Fibroblast of peridontal ligament (primary cell): ENCODE data around the gene KIF3B.
"Not testable (repeated sequence)": the region's sequence is repeated elsewhere in the genome, so short reads cannot be mapped to it uniquely, and the experiment has no call there.

Experiments used
- DNase-seq: peaks from one replicate; pipeline ENCODE4 v3.0.0-alpha.2; 2010; ENCODE audit errors: extremely low read depth

KIF3B gene

DNA sequence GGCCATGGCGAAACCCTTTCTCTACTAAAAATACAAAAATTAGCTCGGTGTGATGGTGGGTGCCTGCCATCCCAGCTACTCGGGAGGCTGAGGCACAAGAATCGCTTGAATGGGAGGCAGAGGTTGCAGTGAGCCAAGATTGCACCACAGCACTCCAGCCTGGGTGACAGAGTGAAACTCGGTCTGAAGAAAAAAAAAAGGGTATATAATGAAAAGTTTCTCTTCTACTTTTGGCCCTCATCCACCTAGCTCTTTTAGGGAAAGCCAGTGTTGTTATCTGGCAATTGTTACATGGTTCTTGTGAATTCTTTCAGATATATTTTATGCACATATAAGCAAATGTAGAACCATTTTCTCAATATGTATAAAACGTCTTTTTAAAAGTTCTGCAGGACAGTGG is 19.0 kb downstream of the KIF3B start:
- peak; percentile 33 for DNase-seq

- DNase-seq: no peak
Measured at GRCh38 chr20:32296819-32297420, 19.5 kb downstream of the KIF3B start.

- DNase-seq: no peak
Measured at GRCh38 chr20:32297439-32297838, 20.0 kb downstream of the KIF3B start.

- DNase-seq: no peak
Measured at GRCh38 chr20:32300647-32301046, 23.2 kb downstream of the KIF3B start.

GRCh38 chr20:32301719-32302506 is 24.5 kb downstream of the KIF3B start:
- no peak for DNase-seq

DNA sequence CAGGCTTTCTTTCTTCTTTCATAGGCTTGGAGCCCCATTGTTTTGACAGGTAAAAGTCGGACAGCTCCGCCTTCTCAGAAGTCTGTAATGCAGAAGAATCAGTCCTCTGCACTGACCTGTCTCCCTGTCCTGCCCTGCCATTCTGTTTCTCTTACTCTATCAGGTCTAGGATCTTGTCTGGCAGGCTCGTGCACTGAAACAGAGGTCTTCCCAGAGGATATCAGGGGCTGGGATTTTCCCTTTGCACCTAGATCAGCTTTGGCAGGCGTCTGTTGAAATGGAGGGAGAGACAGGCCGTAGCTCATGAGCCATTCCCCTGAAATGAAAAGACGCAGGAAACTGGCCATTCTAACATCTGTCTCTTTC is 25.0 kb downstream of the KIF3B start:
- no peak for DNase-seq

GRCh38 chr20:32304131-32304746 is 26.8 kb downstream of the KIF3B start:
- DNase-seq: no peak

DNA sequence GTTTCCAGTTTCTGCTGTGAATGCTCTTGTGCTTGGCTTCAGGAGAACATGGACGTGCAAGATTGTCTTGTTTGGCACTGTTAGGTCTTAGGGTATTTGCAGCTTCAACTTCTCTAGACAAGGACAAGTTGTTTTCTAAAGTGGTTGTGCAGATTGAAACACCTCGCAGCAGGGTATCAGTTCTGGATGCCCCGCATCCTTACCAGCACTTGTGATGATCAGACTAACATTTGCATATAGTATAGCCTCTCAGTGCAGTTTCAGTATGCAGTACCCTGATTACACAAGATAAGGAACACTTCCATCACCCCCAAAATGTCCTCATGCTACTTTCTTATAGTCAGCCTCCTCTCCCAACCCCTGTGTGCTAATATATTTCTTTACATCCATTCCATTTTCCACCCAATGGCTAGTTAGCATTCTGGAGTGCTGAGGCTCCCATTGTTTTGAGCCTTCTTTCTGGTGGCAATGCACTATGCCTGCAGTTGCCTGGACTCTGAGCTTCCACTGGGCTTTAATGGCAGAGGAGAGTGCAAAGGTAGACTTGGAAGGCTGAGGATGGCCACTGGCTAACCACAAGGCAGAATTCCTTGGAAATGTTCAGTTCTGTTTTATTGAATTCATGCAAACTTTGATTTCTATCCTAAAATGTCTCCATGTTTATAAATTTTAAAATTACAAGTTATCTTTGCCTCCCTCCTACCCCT is 35.4 kb downstream of the KIF3B start:
- no peak for DNase-seq

DNA sequence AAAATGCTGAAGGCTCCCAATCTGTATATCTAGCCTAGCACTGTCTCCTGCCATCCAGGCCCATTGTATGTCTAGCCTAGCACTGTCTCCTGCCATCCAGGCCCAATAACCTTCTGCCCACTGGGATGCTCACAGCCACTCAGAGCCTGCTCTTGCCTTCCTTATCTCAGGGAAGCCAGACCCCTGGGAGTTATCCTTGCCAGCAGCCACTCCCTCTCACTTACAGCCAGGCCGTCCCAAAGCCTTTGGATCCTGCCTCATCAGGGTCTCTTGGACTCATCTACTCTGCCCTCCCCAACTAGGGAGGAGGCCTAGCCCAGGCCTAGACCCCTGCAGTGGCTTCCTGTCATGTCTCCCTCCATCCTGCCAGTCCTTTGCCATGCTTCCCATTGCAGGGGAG is 37.3 kb downstream of the KIF3B start:
- no peak for DNase-seq

- no peak for DNase-seq
Measured at GRCh38 chr20:32315399-32315798, 37.9 kb downstream of the KIF3B start.

- no peak for DNase-seq
Measured at GRCh38 chr20:32315891-32316290, 38.4 kb downstream of the KIF3B start.

GRCh38 chr20:32316667-32317066 is 39.2 kb downstream of the KIF3B start:
- peak; percentile 40 for DNase-seq

GRCh38 chr20:32319100-32319499 is 41.6 kb downstream of the KIF3B start:
- no peak for DNase-seq

- no peak for DNase-seq
Measured at GRCh38 chr20:32320305-32320704, 42.9 kb downstream of the KIF3B start.

- no peak for DNase-seq
Measured at GRCh38 chr20:32321390-32321789, 43.9 kb downstream of the KIF3B start.

GRCh38 chr20:32322260-32322659 is 44.8 kb downstream of the KIF3B start:
- not testable (repeated sequence) for DNase-seq

DNA sequence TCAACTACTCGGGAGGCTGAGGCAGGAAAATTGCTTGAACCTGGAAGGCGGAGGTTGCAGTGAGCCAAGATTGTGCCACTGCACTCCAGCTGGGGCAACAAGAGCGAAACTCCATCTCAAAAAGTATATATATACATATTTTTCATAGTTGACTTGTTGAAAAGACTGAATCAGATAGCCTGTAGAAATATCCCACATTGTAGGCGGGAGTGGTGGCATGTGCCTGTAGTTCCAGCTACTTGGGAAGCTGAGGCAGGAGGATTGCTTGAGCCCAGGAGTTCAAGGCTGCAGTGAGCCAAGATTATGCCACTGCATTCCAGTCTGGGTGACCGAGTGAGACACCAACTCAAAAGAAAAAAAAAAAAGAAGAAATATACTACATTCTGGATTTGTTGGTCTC is 46.3 kb downstream of the KIF3B start:
- not testable (repeated sequence) for DNase-seq

- DNase-seq: peak; percentile 20
Measured at GRCh38 chr20:32325706-32326503, 48.5 kb downstream of the KIF3B start.

DNA sequence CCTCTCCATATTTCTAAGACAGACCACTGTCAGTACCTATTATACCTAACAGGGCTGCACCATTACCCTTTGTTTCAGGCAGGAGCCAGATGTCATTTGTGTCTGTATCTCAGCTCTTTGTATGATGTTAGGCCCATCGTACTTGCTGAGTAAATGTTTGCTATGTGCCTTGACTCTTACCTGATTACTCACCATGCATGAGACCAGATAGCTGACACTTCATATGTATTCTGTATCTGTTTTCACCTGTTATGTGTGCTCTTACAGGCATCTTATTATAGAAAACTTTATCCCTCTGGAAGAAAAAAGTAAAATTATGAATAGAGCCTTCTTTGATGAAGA is 49.0 kb downstream of the KIF3B start:
- no peak for DNase-seq

GRCh38 chr20:32327087-32327681 is 49.7 kb downstream of the KIF3B start:
- DNase-seq: peak; percentile 23

- DNase-seq: no peak
Measured at GRCh38 chr20:32329817-32330554, 52.5 kb downstream of the KIF3B start.
